ENCODE data around the gene DUS2. TPM values are rescaled to one million over a fixed set of nuclear protein-coding genes. Genes with fewer than 3 reads are reported as not detected.

Gene DUS2
- total RNA-seq, 1 experiment from 2014 or later: 27.3 TPM

DNA sequence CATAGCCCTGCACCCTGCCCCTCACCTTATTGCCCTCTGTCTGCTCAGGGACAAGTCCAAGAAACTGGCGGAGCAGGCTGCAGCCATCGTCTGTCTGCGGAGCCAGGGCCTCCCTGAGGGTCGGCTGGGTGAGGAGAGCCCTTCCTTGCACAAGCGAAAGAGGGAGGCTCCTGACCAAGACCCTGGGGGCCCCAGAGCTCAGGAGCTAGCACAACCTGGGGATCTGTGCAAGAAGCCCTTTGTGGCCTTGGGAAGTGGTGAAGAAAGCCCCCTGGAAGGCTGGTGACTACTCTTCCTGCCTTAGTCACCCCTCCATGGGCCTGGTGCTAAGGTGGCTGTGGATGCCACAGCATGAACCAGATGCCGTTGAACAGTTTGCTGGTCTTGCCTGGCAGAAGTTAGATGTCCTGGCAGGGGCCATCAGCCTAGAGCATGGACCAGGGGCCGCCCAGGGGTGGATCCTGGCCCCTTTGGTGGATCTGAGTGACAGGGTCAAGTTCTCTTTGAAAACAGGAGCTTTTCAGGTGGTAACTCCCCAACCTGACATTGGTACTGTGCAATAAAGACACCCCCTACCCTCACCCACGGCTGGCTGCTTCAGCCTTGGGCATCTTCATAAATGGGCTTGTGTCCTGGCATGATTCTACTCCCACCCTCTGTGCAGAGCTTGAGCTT is 55.8 kb downstream of the DUS2 start:
- no TSS peak for BruUV-seq (replicated peaks)
- intact Hi-C loops (cut with micrococcal nuclease): no loop called here
- ChIA-PET POLR2A (no interaction called here), CTCF (no interaction called here), RAD21 (ENCODE audit: low non-redundant PET in 1 of 2, low total read pairs in 2 of 2, uncharacterized antibody in 2 of 2, unreplicated experiment in 2 of 2) (no interaction called here)
- no peak overlapping the region for H3K4me2 ChIP-seq (ENCODE audit: low read length)
- H4K20me1 ChIP-seq (ENCODE audit: insufficient read depth): no peaks in the 10 kb centered on the region
- H3K9ac ChIP-seq (ENCODE audit: low read length): no peak overlapping the region
- TF ChIP-seq POLR2A (IDR thresholded peaks at IDR 0.05; ENCODE audit: borderline replicate concordance, extremely low read depth, insufficient read depth, insufficient read length) (no peak), SP1 (IDR thresholded peaks at IDR 0.05; ENCODE audit: low read depth) (no peak)
- H3K36me3 ChIP-seq (ENCODE audit: control insufficient read depth in 1 of 2, insufficient read depth in 2 of 2, low read length in 2 of 2): peaks cover 6 to 23% of the 10 kb centered on the region in 2 experiments; a peak in 3 of 4 replicates
- ATAC-seq (no peak), DNase-seq (ENCODE audit: low read depth, low spot score) (no peak)
- no peak overlapping the region for H2AFZ ChIP-seq (ENCODE audit: low read depth, low read length, poor library complexity, severe bottlenecking)
- no peak overlapping the region for H3K27ac ChIP-seq (ENCODE audit: low read depth, low read length)
- no peak overlapping the region for H3K4me3 ChIP-seq (replicated peaks in 1 of 2; ENCODE audit: low read depth in 1 of 2, low read length in 2 of 2)
- no peaks in the 10 kb centered on the region for H3K9me2 ChIP-seq (ENCODE audit: insufficient read depth)
- H3K4me1 ChIP-seq (ENCODE audit: control insufficient read depth in 1 of 2, insufficient read depth in 2 of 2, low read length in 2 of 2): no peaks in the 10 kb centered on the region
- no peaks in the 10 kb centered on the region for H3K79me2 ChIP-seq (ENCODE audit: insufficient read depth, low read length)
- no peaks in the 10 kb centered on the region for H3K9me3 ChIP-seq (ENCODE audit: control insufficient read depth in 1 of 2, insufficient read depth in 1 of 2, low read depth in 1 of 2, low read length in 2 of 2)
- H3K27me3 ChIP-seq (ENCODE audit: insufficient read depth, low read length): no peaks in the 10 kb centered on the region

DNA sequence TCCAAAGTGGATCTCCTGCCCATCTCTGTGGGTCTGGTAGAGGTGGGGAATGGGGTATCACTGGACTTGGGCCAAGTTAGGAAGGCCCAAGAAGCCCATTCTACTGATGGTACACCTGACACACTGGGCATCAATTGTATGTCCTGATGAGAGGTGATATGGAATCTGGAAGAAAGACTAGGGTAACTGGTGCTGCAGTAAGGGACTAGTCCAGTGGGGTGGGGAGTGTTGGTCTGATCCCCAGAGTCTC is 56.2 kb downstream of the DUS2 start:
- no peaks in the 10 kb centered on the region for H4K20me1 ChIP-seq (ENCODE audit: insufficient read depth)
- H3K4me1 ChIP-seq (ENCODE audit: control insufficient read depth in 1 of 2, insufficient read depth in 2 of 2, low read length in 2 of 2): no peaks in the 10 kb centered on the region
- no peaks in the 10 kb centered on the region for H3K79me2 ChIP-seq (ENCODE audit: insufficient read depth, low read length)
- no peaks in the 10 kb centered on the region for H3K9me3 ChIP-seq (ENCODE audit: control insufficient read depth in 1 of 2, insufficient read depth in 1 of 2, low read depth in 1 of 2, low read length in 2 of 2)
- no peak overlapping the region for H3K4me3 ChIP-seq (replicated peaks in 1 of 2; ENCODE audit: low read depth in 1 of 2, low read length in 2 of 2)
- TF ChIP-seq, protein P1, sequence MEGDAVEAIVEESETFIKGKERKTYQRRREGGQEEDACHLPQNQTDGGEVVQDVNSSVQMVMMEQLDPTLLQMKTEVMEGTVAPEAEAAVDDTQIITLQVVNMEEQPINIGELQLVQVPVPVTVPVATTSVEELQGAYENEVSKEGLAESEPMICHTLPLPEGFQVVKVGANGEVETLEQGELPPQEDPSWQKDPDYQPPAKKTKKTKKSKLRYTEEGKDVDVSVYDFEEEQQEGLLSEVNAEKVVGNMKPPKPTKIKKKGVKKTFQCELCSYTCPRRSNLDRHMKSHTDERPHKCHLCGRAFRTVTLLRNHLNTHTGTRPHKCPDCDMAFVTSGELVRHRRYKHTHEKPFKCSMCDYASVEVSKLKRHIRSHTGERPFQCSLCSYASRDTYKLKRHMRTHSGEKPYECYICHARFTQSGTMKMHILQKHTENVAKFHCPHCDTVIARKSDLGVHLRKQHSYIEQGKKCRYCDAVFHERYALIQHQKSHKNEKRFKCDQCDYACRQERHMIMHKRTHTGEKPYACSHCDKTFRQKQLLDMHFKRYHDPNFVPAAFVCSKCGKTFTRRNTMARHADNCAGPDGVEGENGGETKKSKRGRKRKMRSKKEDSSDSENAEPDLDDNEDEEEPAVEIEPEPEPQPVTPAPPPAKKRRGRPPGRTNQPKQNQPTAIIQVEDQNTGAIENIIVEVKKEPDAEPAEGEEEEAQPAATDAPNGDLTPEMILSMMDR (IDR thresholded peaks at IDR 0.05 in 2 of 3, conservative IDR thresholded peaks at IDR 0.05 in 1 of 3; ENCODE audit: borderline replicate concordance in 1 of 3, insufficient read depth in 1 of 3, low read depth in 2 of 3, low read length in 2 of 3): no peak
- ChIA-PET RAD21 (ENCODE audit: low non-redundant PET in 1 of 2, low total read pairs in 2 of 2, uncharacterized antibody in 2 of 2, unreplicated experiment in 2 of 2) (no interaction called here), CTCF (no interaction called here), POLR2A (no interaction called here)
- no peaks in the 10 kb centered on the region for H3K27me3 ChIP-seq (ENCODE audit: insufficient read depth, low read length)
- DNase-seq (ENCODE audit: low read depth, low spot score): no peak
- no peak overlapping the region for H3K4me2 ChIP-seq (ENCODE audit: low read length)
- H3K9ac ChIP-seq (ENCODE audit: low read length): no peak overlapping the region
- H2AFZ ChIP-seq (ENCODE audit: low read depth, low read length, poor library complexity, severe bottlenecking): no peak overlapping the region
- intact Hi-C loops (cut with micrococcal nuclease): no loop called here
- no peak for ATAC-seq
- no TSS peak for BruUV-seq (replicated peaks)
- H3K9me2 ChIP-seq (ENCODE audit: insufficient read depth): no peaks in the 10 kb centered on the region
- peaks cover 3 to 19% of the 10 kb centered on the region in 2 experiments; a peak in 2 of 4 replicates for H3K36me3 ChIP-seq (ENCODE audit: control insufficient read depth in 1 of 2, insufficient read depth in 2 of 2, low read length in 2 of 2)
- no peak overlapping the region for H3K27ac ChIP-seq (ENCODE audit: low read depth, low read length)

Data from HCT116 (cell line).